ENCODE data around the gene CDA.

GRCh38 chr1:20619999-20620398 is 31.1 kb downstream of the CDA start:
- no peak for TF ChIP-seq ZNF274 (IDR thresholded peaks at IDR 0.05; ENCODE audit: borderline replicate concordance, extremely low read depth, low read length)
- TF ChIP-seq POLR2A (IDR thresholded peaks at IDR 0.05; ENCODE audit: control extremely low read depth in 1 of 2, low read depth in 2 of 2, low read length in 2 of 2): no peak
- no peak for TF ChIP-seq CEBPB (IDR thresholded peaks at IDR 0.05; ENCODE audit: low read depth, low read length)
- no peak for TF ChIP-seq CHD2 (IDR thresholded peaks at IDR 0.05; ENCODE audit: low read length)
- no peak for TF ChIP-seq FOSL1 (IDR thresholded peaks at IDR 0.05; ENCODE audit: insufficient read depth, low read depth, low read length)
- no peak for TF ChIP-seq CTCF (IDR thresholded peaks at IDR 0.05; ENCODE audit: control extremely low read depth in 1 of 3, insufficient read depth in 1 of 3, low read depth in 1 of 3, low read length in 3 of 3)

Data from H1 (cell line).